HG03378 (cell line): ENCODE measurements around the gene DYNLT4.
A peak's percentile ranks its signal among the peaks of the same experiment; 100 is the strongest.
"Not testable (repeated sequence)": the region's sequence is repeated elsewhere in the genome, so short reads cannot be mapped to it uniquely, and the experiment has no call there.

ENCODE experiments used
- ATAC-seq: cut with Tn5 transposase; IDR thresholded peaks from one replicate; pipeline ENCODE4 v1.9.1; 2021; ENCODE audit warnings: mild to moderate bottlenecking, moderate library complexity; ENCODE audit not compliant: unreplicated experiment

Gene DYNLT4

GRCh38 chr1:44810762-44811105, 3.6 kb upstream of the DYNLT4 start:
- ATAC-seq = not testable (repeated sequence)

- ATAC-seq = no peak
Observed at GRCh38 chr1:44810101-44810761, 3.1 kb upstream of the DYNLT4 start.

- peak; percentile 38 for ATAC-seq
Observed at GRCh38 chr1:44808938-44809917, 2.1 kb upstream of the DYNLT4 start.

- peak; percentile 28 for ATAC-seq
Observed at GRCh38 chr1:44808063-44808937, 1.1 kb upstream of the DYNLT4 start, which contains the start of gene BTBD19. Gene BTBD19 (plus strand): TSS chr1:44808523. CDS start chr1:44808821, 298 bp downstream.

GRCh38 chr1:44807364-44808062, 362 bp upstream of the DYNLT4 start:
- peak; percentile 27 for ATAC-seq

DNA sequence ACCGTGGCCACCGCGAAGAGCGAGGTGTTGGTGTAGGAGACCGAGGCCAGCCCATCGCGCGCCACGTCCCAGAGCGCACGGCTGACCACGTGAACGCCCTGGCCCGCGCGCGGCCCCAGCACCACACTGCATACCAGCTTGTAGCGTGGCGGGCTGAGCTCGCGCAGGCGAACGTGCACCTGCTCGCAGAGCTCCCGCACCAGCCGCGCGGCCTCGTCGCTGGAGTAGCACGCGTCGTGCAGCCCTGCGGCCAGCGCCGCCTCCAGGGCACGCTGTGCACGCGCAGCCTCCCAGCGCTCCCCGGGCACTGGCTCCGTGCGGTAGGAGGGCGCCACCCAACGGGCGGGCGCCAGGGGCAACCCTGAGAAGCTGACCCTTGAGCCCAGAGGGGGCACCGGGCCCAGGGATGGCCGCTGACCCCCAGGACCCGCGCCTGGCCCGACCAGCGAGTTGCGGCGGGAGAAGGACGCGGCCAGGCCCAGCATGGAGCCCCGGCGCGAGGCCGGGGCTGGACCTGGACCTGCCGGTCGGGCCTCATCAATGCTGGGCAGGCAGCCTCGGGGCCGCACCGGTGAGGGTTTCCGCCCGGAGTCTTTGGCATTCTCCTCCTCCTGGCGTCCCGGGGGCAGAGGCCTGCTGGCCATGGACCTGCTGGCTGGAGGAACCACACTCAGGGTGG, 987 bp downstream of the DYNLT4 start:
- ATAC-seq = no peak

DNA sequence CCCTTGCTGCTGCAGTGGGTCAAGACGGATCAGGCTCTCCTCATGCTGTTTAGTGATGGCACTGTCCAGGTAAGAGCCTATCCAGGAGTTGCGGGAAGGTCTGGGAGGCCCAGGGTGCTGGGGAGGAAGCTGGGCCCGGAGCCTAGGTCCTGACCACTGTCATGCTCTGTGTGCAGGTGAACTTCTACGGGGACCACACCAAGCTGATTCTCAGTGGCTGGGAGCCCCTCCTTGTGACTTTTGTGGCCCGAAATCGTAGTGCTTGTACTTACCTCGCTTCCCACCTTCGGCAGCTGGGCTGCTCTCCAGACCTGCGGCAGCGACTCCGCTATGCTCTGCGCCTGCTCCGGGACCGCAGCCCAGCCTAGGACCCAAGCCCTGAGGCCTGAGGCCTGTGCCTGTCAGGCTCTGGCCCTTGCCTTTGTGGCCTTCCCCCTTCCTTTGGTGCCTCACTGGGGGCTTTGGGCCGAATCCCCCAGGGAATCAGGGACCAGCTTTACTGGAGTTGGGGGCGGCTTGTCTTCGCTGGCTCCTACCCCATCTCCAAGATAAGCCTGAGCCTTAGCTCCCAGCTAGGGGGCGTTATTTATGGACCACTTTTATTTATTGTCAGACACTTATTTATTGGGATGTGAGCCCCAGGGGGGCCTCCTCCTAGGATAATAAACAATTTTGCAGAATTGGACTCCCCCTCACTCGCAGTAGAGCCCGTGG, 1.7 kb downstream of the DYNLT4 start:
- ATAC-seq = no peak

DNA sequence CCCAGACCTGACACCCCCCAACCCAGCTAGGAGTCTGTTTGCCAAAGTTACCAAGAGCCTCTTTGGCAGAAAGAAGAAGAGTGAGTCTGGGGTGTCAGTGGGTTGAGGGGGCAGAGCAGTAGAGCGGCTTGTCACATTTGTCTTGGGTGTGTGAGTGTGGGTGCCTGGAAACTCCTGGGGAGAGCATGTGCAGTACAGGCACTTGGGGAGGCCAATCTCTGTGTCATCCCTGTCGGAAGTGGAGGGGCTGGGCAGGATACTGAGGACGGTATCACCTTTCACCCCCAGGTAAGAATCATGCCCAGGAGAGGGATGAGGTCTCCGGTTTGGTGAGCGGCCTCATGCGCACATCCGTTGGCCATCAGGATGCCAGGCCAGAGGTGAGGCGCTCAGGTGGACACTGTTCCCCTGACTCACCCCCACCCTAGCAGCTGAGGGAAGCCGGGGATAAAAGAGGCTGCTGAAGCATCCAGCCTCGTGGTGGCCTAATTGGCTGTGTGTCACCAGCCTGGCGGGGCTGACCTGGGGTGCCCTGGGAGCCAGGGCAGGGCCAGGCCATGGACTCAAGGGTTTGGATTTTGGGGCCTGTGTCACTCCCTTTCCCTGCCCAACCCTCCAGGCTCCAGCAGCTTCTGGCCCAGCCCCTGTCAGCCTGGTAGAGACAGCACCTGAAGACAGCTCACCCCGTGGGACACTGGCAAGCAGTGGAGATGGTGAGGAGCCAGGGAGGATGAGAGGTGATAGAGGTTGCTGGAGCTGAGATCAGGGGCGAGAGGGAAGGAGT, 3.6 kb downstream of the DYNLT4 start:
- no peak for ATAC-seq

GRCh38 chr1:44803062-44803311, 4.2 kb downstream of the DYNLT4 start:
- no peak for ATAC-seq

DNA sequence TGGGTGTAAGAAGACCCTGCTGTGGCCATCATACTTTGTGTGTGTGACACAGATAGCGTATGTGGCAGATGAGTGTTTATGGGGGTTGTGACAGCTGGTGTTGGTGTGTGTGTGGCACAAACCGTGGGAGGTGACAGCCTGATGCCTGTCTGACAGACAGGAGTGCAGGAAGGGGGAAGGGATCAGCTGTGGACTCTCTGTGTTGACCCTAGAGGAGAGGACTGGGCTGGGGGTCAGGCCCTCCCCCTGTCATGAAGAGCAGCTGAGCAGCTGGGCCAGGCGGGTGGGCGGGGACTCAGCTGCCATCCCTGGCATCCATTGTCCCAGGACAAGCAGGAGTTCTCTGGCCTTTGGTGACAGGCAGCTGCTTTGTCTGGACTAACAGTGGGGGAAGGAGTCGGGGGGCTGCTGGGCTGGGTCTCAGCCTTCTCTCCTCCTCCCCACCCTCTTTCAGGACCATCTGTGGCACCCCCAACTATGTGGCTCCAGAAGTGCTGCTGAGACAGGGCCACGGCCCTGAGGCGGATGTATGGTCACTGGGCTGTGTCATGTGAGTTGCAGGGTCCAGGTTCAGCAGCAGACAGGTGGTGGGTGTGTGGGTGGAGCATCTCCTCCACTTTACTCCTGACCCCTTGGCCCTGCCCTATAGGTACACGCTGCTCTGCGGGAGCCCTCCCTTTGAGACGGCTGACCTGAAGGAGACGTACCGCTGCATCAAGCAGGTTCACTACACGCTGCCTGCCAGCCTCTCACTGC, 4.7 kb downstream of the DYNLT4 start:
- no peak for ATAC-seq

GRCh38 chr1:44801491-44802305, 5.5 kb downstream of the DYNLT4 start:
- ATAC-seq = no peak

DNA sequence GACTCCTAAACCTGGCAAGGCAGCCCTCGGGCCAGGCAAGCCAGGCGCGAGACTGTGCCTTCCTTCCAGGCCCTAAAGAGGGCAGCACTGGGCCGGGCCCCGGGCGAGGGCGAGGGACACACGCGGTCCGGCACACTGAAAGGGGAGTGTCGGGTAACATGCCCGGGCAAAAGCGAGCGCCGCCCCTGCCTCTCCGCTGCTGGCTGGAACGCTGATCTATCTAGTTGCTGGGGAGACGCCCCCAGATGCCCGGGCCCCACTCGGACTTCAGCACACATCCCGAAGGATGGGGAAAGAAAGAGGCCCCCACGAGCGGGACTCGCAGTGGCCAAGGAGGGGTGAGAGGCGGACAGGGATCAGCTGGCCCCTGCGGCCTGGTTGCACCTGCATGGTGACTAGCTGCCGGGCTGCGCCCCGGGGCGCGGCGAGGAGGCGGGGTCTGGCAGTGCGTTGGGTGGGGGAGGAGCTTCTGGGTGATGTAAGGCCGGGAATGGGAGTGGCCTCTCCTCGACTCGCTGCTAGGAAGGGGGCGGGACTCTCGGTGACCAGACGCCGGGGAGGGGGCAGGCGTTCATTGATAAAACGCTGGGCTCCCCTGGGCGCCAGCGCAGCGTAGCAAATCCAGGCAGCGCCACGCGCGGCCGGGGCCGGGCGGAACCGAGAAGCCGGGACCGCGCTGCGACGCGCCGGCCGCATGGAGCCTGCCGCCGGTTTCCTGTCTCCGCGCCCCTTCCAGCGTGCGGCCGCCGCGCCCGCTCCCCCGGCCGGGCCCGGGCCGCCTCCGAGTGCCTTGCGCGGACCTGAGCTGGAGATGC, 7.2 kb downstream of the DYNLT4 start, which contains the start of gene PLK3:
PLK3 (plus strand) TSS at position 608 of the 815 bp plus-strand sequence; CDS start at position 695, 87 bp downstream.
- peak; percentile 67 for ATAC-seq

DNA sequence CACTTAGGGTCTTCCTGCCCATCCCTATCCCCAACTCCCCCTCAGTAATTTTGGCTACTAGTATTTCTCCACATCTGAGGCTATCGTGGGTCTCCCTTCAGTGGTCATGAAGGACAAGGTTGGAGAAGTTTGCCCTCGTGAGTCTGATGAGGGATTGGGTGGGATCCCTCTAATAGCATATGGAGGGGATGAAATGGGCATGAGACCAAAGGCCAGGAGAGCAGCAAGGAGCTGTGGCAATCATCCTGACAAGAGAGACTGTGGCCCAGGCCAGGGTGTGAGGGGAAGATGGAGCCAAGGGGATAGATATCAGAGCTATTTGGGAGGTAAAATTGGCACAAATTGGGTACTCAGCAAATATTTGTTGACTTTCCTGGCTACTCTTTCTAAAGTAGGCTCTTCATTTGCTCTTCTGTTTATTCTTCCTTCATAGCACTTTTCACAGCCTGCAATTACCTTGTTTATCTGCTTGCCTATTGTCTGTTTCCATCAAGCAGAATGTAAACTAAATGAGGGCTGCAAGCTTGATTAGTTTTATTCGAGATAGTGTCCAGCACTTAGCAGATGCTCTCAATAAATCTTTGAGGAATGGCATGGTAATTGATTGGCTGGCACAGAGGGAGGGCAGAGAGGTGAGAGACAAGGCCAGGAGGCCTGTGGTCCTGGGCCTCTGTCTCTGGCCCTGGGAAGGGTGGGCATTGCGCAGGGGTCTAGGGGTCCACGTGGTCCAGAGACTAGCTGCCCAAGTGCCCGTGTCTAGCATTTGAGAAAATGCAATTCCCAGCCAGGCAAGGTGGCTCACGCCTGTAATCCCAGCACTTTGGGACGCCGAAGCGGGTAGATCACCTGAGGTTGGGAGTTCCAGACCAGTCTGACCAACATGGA, 8.4 kb downstream of the DYNLT4 start:
- ATAC-seq = no peak

DNA sequence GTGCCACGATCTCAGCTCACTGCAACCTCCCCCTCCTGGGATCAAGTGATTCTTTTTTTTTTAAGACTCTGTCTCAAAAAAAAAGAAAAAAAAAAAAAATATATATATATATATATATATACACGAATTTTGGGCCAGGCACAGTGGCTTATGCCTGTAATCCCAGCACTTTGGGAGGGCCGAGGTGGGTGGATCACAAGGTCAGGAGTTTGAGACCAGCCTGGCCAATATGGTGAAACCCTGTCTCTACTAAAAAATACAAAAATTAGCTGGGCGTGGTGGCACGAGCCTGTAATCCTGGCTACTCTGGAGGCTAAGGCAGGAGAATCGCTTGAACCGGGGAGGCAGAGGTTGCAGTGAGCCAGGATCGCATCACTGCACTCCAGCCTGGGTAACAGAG, 9.3 kb downstream of the DYNLT4 start:
- ATAC-seq = not testable (repeated sequence)
